GM04504 (cell line): ENCODE data around the gene KIF4A.
"Not testable (repeated sequence)": the region's sequence is repeated elsewhere in the genome, so short reads cannot be mapped to it uniquely, and the experiment has no call there.

Experiments used
- DNase-seq: peaks from one replicate; pipeline ENCODE4 v3.0.0-alpha.2; 2012; ENCODE audit warnings: low read depth

Gene KIF4A

GRCh38 chrX:70289793-70290770, at the start of gene KIF4A, which contains the start of gene PDZD11:
KIF4A (plus strand) TSS chrX:70290104; CDS start chrX:70290459, 355 bp downstream.
PDZD11 (minus strand) TSS chrX:70289927; CDS start chrX:70289341, 586 bp downstream.
- DNase-seq, result peak; percentile 64

GRCh38 chrX:70240751-70241150, 49.2 kb upstream of the KIF4A start:
- no peak for DNase-seq

GRCh38 chrX:70241501-70241900, 48.4 kb upstream of the KIF4A start:
- no peak for DNase-seq

- not testable (repeated sequence) for DNase-seq
Measured at GRCh38 chrX:70243601-70244000, 46.3 kb upstream of the KIF4A start.

GRCh38 chrX:70244881-70245280, 45.0 kb upstream of the KIF4A start:
- no peak for DNase-seq

GRCh38 chrX:70247252-70247651, 42.7 kb upstream of the KIF4A start:
- DNase-seq, result no peak

- DNase-seq, result no peak
Measured at GRCh38 chrX:70252491-70252890, 37.4 kb upstream of the KIF4A start.

- DNase-seq, result no peak
Measured at GRCh38 chrX:70253377-70254062, 36.4 kb upstream of the KIF4A start.

- DNase-seq, result no peak
Measured at GRCh38 chrX:70254063-70254400, 35.9 kb upstream of the KIF4A start.

- no peak for DNase-seq
Measured at GRCh38 chrX:70254909-70255308, 35.0 kb upstream of the KIF4A start.

- no peak for DNase-seq
Measured at GRCh38 chrX:70255452-70255851, 34.5 kb upstream of the KIF4A start.

GRCh38 chrX:70257423-70258288, 32.2 kb upstream of the KIF4A start:
- DNase-seq, result no peak

- DNase-seq, result no peak
Measured at GRCh38 chrX:70260104-70260503, 29.8 kb upstream of the KIF4A start, which contains the start of gene P2RY4. P2RY4 (minus strand) TSS chrX:70260204; CDS start chrX:70259624, 580 bp downstream.

GRCh38 chrX:70262952-70263567, 26.8 kb upstream of the KIF4A start:
- no peak for DNase-seq

- DNase-seq, result no peak
Measured at GRCh38 chrX:70264784-70265183, 25.1 kb upstream of the KIF4A start.

- no peak for DNase-seq
Measured at GRCh38 chrX:70268034-70268433, 21.9 kb upstream of the KIF4A start, which contains the start of gene ARR3. ARR3 (plus strand) TSS chrX:70268334; CDS start chrX:70269386, 1,052 bp downstream.

GRCh38 chrX:70274029-70274428, 15.9 kb upstream of the KIF4A start:
- DNase-seq, result not testable (repeated sequence)

- DNase-seq, result no peak
Measured at GRCh38 chrX:70279081-70279480, 10.8 kb upstream of the KIF4A start.

GRCh38 chrX:70280573-70280972, 9.3 kb upstream of the KIF4A start:
- DNase-seq, result no peak

GRCh38 chrX:70281951-70282350, 8.0 kb upstream of the KIF4A start, which contains the start of gene RAB41:
RAB41 (plus strand) TSS chrX:70282172; CDS start chrX:70282218, 46 bp downstream.
- DNase-seq, result no peak

- DNase-seq, result no peak
Measured at GRCh38 chrX:70289168-70289792, 624 bp upstream of the KIF4A start.
